Adrenal gland (tissue), 12 donors: ENCODE results near the gene ERC2. TPM values are rescaled to one million over a fixed set of nuclear protein-coding genes. Genes with fewer than 3 reads are reported as not detected.

Experiments used
- DNase-seq, 7 donors: peaks; one replicate each; pipeline ENCODE4 v3.0.0-alpha.2; 2019 to 2020
- H3K27ac ChIP-seq, 5 donors: fragments of 200-600 bp; sonication (generic) in 4 of 5; 1 replicate in 3 of 5; 2 replicates in 2 of 5; pipeline versions ENCODE4 v1.5.1 to v1.8.0; 2016 to 2020; ENCODE audit warnings: mild to moderate bottlenecking in 1 of 5
- H3K27me3 ChIP-seq: fragments of 200-600 bp; 2 replicates; pipeline ENCODE4 v1.8.0; 2021
- H3K36me3 ChIP-seq, 2 donors: fragments of 200-600 bp; replicated peaks in 1 of 2; 1 replicate in 1 of 2; 2 replicates in 1 of 2; pipeline versions ENCODE4 v1.5.1 to v1.8.0; 2018 to 2022
- H3K4me1 ChIP-seq, 2 donors: fragments of 200-600 bp; replicated peaks in 1 of 2; 1 replicate in 1 of 2; 2 replicates in 1 of 2; pipeline versions ENCODE4 v1.5.1 to v1.8.0; 2018 to 2021
- H3K4me3 ChIP-seq, 4 donors: fragments of 200-600 bp; sonication (generic) in 3 of 4; one replicate each; pipeline ENCODE4 v1.5.1; 2016 to 2018
- H3K9me3 ChIP-seq, 3 donors: fragments of 200-600 bp; sonication (generic) in 1 of 3; replicated peaks in 1 of 3; 1 replicate in 2 of 3; 2 replicates in 1 of 3; pipeline versions ENCODE4 v1.5.1 to v1.8.0; 2016 to 2021
- CTCF ChIP-seq, 6 experiments: fragments of 450-650 bp in 4 of 6; fragments of 200-600 bp in 2 of 6; sonication (generic) in 1 of 6; IDR thresholded peaks; 1 replicate in 5 of 6; 2 replicates in 1 of 6; pipeline versions ENCODE4 v1.5.1 to v1.8.0; 2016 to 2021; ENCODE audit warnings: antibody characterized with exemption in 6 of 6, mild to moderate bottlenecking in 2 of 6, moderate library complexity in 1 of 6
- POLR2A ChIP-seq, 2 donors: fragments of 450-650 bp; IDR thresholded peaks; one replicate each; pipeline ENCODE4 v1.6.1; 2017; ENCODE audit warnings: antibody characterized with exemption in 2 of 2, mild to moderate bottlenecking in 2 of 2, moderate library complexity in 1 of 2
- WGBS, 4 donors: extraction: QIAGEN DNeasy Blood & Tissue Kit in 2 of 4; methylation state at CpG; one replicate each; pipeline versions ENCODE4 v1.1.5 to v1.1.7; 2013 to 2017; 5-methylcytosine and 5-hydroxymethylcytosine counted together
- intact Hi-C, 2 donors: fragments of 100-400 bp; cut with DNase I; formaldehyde crosslinking; loops; one replicate each; pipeline versions ENCODE4 v1.14.1 to v1.15.0; 2022 to 2023
- polyA plus RNA-seq, 3 donors: library from polyadenylated mRNA; stranded (reverse); fragments of 200-250 nt in 2 of 3; fragments of 350-450 nt in 1 of 3; fragmentation: Illumina TruSeq in 1 of 3; extraction: RNeasy Lipid Tissue Mini Kit (QIAGEN cat#74804) in 1 of 3; gene quantifications; one replicate each; pipeline ENCODE4 v1.2.3, GENCODE V29; 2013 to 2014
- total RNA-seq, 9 donors: library from RNA; depleted of rRNA in 4 of 9; stranded (reverse); fragments of >200 nt in 4 of 9; fragments of 120-200 nt in 1 of 9; fragmentation: NEBNext Ultra II Directional in 1 of 9; extraction: Animal tissue kit (Norgen Biotek cat#: 25700) in 1 of 9; gene quantifications; one replicate each; pipeline versions ENCODE4 v1.1.0 to v1.2.4, GENCODE V29; 2013 to 2023
- donor health status: healthy with polysubstance abuse.
- donor health status: Bipolar disorder and iron deficiency.
- donor health status: DM: yes; HTN: yes; CAD: no.
- donor health status: DM: no; HTN: no; CAD: no.
- donor health status: DM: no; HTN: no; CAD: no.
- donor health status: DM: yes; HTN: yes; CAD: no.

The ERC2 gene
- total and polyA plus RNA-seq, 12 donors, result 0.47 to 5.8 (median 1.5) TPM

GRCh38 chr3:56222866-56223265, 245.4 kb downstream of the ERC2 start:
- DNase-seq, result no peak
- WGBS, 4 donors, result 85 to 93% (median 87%) methylated on average over 2 of the region's 2 CpGs
- Histone ChIP-seq H3K27ac (no peak overlapping the region), H3K4me1 (no peaks in the 10 kb centered on the region), H3K36me3 (no peaks in the 10 kb centered on the region), H3K4me3 (no peak overlapping the region), H3K27me3 (no peaks in the 10 kb centered on the region), H3K9me3 (no peaks in the 10 kb centered on the region)
- intact Hi-C loops, result no loop called here
- TF ChIP-seq CTCF (IDR thresholded peaks at IDR 0.05) (no peak), POLR2A (IDR thresholded peaks at IDR 0.05) (no peak)

GRCh38 chr3:56219894-56220805, 248.1 kb downstream of the ERC2 start:
- H3K27ac ChIP-seq, result no peak overlapping the region

GRCh38 chr3:56209982-56210751, 258.1 kb downstream of the ERC2 start:
- H3K36me3 ChIP-seq, result no peaks in the 10 kb centered on the region

More at GRCh38 chr3:56219894-56220805, 248.1 kb downstream of the ERC2 start:
- no peak for DNase-seq
- no peaks in the 10 kb centered on the region for H3K9me3 ChIP-seq
- TF ChIP-seq POLR2A (IDR thresholded peaks at IDR 0.05), result no peak
- TF ChIP-seq CTCF (IDR thresholded peaks at IDR 0.05), result no peak
- H3K4me1 ChIP-seq, result no peaks in the 10 kb centered on the region
- intact Hi-C loops, result no loop called here
- no peaks in the 10 kb centered on the region for H3K36me3 ChIP-seq
- 66 to 73% (median 70%) methylated on average over 9 to 11 of the region's 11 CpGs for WGBS, 4 donors
- no peaks in the 10 kb centered on the region for H3K27me3 ChIP-seq
- H3K4me3 ChIP-seq, result no peak overlapping the region

More at GRCh38 chr3:56209982-56210751, 258.1 kb downstream of the ERC2 start:
- Histone ChIP-seq H3K4me1 (no peaks in the 10 kb centered on the region), H3K4me3 (no peak overlapping the region), H3K27me3 (no peaks in the 10 kb centered on the region), H3K27ac (no peak overlapping the region), H3K9me3 (no peaks in the 10 kb centered on the region)
- intact Hi-C loops, result no loop called here
- DNase-seq, result no peak
- TF ChIP-seq POLR2A (IDR thresholded peaks at IDR 0.05) (no peak), CTCF (IDR thresholded peaks at IDR 0.05) (no peak)
- 79 to 83% (median 82%) methylated on average over 2 of the region's 2 CpGs for WGBS, 4 donors
